Astrocyte (in vitro differentiated cells and primary cell): ENCODE data around the gene UNC93A. TPM values are rescaled to one million over a fixed set of nuclear protein-coding genes. Genes with fewer than 3 reads are reported as not detected.
"Not testable (repeated sequence)": the region's sequence is repeated elsewhere in the genome, so short reads cannot be mapped to it uniquely, and the experiment has no call there.

ENCODE experiments used
- DNase-seq: peaks from one replicate; pipeline ENCODE4 v3.0.0-alpha.2; 2010; ENCODE audit warnings: low read depth
- FAIRE-seq: peaks from 2 replicates; lab custom pipeline; 2011; peaks lifted over from hg19 to GRCh38; lab: Jason Lieb, UNC
- H2AFZ ChIP-seq: 2 replicates; pipeline ENCODE4 v1.6.0; 2012; ENCODE audit warnings: low read depth, low read length, inconsistent platforms
- H3K27ac ChIP-seq: 2 replicates; pipeline ENCODE4 v1.5.1; 2011; ENCODE audit warnings: low read depth, low read length, inconsistent platforms
- H3K27me3 ChIP-seq: 2 replicates; pipeline ENCODE4 v1.6.0; 2011; ENCODE audit warnings: low read length, inconsistent platforms; ENCODE audit not compliant: insufficient read depth
- H3K36me3 ChIP-seq: 2 replicates; pipeline ENCODE4 v1.5.1; 2011; ENCODE audit warnings: low read length, inconsistent platforms; ENCODE audit not compliant: insufficient read depth
- H3K4me1 ChIP-seq: 2 replicates; pipeline ENCODE4 v1.5.1; 2011; ENCODE audit warnings: low read length, inconsistent platforms; ENCODE audit not compliant: insufficient read depth
- H3K4me2 ChIP-seq: 2 replicates; pipeline ENCODE4 v1.6.0; 2012; ENCODE audit warnings: low read length, inconsistent platforms
- H3K4me3 ChIP-seq: 2 replicates; pipeline ENCODE4 v1.5.1; 2011; ENCODE audit warnings: low read depth, mild to moderate bottlenecking, low read length, inconsistent platforms; ENCODE audit not compliant: insufficient read depth
- H3K79me2 ChIP-seq: 2 replicates; pipeline ENCODE4 v1.6.0; 2012; ENCODE audit warnings: mild to moderate bottlenecking, low read length, inconsistent platforms; ENCODE audit not compliant: insufficient read depth
- H3K9ac ChIP-seq: 2 replicates; pipeline ENCODE4 v1.6.0; 2012; ENCODE audit warnings: mild to moderate bottlenecking, low read length, inconsistent platforms
- H3K9me3 ChIP-seq: 2 replicates; pipeline ENCODE4 v1.5.1; 2012; ENCODE audit warnings: low read depth, mild to moderate bottlenecking, low read length, inconsistent platforms; ENCODE audit not compliant: insufficient read depth
- H4K20me1 ChIP-seq: 2 replicates; pipeline ENCODE4 v1.6.0; 2012; ENCODE audit warnings: low read length, inconsistent platforms; ENCODE audit not compliant: insufficient read depth
- H3K27ac Mint-ChIP-seq: one replicate; pipeline ENCODE4 v1.8.0; 2021; ENCODE audit warnings: mild to moderate bottlenecking, mixed read lengths; ENCODE audit not compliant: unreplicated experiment
- H3K27me3 Mint-ChIP-seq: one replicate; pipeline ENCODE4 v1.8.0; 2021; ENCODE audit warnings: low read depth, mixed read lengths; ENCODE audit not compliant: unreplicated experiment
- H3K36me3 Mint-ChIP-seq: one replicate; pipeline ENCODE4 v1.8.0; 2021; ENCODE audit warnings: low read depth, mixed read lengths; ENCODE audit not compliant: unreplicated experiment
- H3K4me1 Mint-ChIP-seq: one replicate; pipeline ENCODE4 v1.8.0; 2021; ENCODE audit warnings: low read depth, mixed read lengths; ENCODE audit not compliant: unreplicated experiment
- H3K4me3 Mint-ChIP-seq: one replicate; pipeline ENCODE4 v1.8.0; 2021; ENCODE audit warnings: mild to moderate bottlenecking, moderate library complexity, mixed read lengths; ENCODE audit not compliant: unreplicated experiment
- H3K9me3 Mint-ChIP-seq: one replicate; pipeline ENCODE4 v1.8.0; 2021; ENCODE audit warnings: mild to moderate bottlenecking, mixed read lengths; ENCODE audit not compliant: unreplicated experiment
- EZH2 ChIP-seq: IDR thresholded peaks from 2 replicates; pipeline ENCODE4 v1.6.1; 2012; ENCODE audit warnings: mild to moderate bottlenecking, low read length, inconsistent platforms; ENCODE audit not compliant: insufficient read depth
- total RNA-seq: library from RNA; stranded (reverse); gene quantifications from 2 replicates; pipeline ENCODE4 v1.2.1, GENCODE V29; 2021
- TF ChIP-seq, protein P1 (sequence below): IDR thresholded peaks from 2 replicates; pipeline ENCODE4 v1.5.1; 2011; ENCODE audit warnings: low read depth, mild to moderate bottlenecking, inconsistent platforms, low read length, moderate library complexity; ENCODE audit not compliant: insufficient read depth

Gene UNC93A
- total RNA-seq, 1 donor from 2014 or later, result not detected

DNA sequence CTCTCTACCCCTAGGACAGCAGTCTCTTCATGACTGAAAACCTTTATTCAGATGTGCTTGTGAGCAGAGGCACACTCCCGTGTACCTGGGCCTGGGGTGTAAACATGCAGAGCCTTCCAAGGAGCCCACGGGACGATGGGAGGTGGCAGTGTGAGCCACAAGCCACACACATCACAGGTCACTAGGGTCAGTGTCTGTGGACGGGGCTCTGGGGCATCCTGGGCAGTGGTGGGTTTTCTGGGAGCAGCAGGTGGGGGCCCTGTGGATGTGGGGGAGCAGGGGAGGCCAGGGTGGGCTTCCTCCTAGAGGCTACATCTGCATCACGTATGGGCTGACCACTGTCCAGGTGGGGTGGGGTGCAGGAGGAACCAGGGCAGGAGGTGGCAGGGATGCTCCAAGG is 17.1 kb downstream of the UNC93A start:
- Mint-ChIP-seq H3K4me1 (peaks cover 17% of the 10 kb centered on the region), H3K9me3 (no peaks in the 10 kb centered on the region), H3K27ac (no peak overlapping the region), H3K4me3 (no peak overlapping the region), H3K27me3 (peaks cover 23% of the 10 kb centered on the region), H3K36me3 (no peaks in the 10 kb centered on the region)
- FAIRE-seq, result no peak
- Histone ChIP-seq H3K4me3 (no peak overlapping the region), H3K9me3 (no peaks in the 10 kb centered on the region), H2AFZ (no peak overlapping the region), H3K4me1 (no peaks in the 10 kb centered on the region), H3K4me2 (no peak overlapping the region), H4K20me1 (no peaks in the 10 kb centered on the region), H3K27me3 (no peaks in the 10 kb centered on the region), H3K79me2 (no peaks in the 10 kb centered on the region), H3K27ac (no peak overlapping the region), H3K36me3 (no peaks in the 10 kb centered on the region), H3K9ac (no peak overlapping the region)
- DNase-seq, result no peak
- no peak for TF ChIP-seq EZH2
- TF ChIP-seq, protein P1, sequence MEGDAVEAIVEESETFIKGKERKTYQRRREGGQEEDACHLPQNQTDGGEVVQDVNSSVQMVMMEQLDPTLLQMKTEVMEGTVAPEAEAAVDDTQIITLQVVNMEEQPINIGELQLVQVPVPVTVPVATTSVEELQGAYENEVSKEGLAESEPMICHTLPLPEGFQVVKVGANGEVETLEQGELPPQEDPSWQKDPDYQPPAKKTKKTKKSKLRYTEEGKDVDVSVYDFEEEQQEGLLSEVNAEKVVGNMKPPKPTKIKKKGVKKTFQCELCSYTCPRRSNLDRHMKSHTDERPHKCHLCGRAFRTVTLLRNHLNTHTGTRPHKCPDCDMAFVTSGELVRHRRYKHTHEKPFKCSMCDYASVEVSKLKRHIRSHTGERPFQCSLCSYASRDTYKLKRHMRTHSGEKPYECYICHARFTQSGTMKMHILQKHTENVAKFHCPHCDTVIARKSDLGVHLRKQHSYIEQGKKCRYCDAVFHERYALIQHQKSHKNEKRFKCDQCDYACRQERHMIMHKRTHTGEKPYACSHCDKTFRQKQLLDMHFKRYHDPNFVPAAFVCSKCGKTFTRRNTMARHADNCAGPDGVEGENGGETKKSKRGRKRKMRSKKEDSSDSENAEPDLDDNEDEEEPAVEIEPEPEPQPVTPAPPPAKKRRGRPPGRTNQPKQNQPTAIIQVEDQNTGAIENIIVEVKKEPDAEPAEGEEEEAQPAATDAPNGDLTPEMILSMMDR, result no peak

DNA sequence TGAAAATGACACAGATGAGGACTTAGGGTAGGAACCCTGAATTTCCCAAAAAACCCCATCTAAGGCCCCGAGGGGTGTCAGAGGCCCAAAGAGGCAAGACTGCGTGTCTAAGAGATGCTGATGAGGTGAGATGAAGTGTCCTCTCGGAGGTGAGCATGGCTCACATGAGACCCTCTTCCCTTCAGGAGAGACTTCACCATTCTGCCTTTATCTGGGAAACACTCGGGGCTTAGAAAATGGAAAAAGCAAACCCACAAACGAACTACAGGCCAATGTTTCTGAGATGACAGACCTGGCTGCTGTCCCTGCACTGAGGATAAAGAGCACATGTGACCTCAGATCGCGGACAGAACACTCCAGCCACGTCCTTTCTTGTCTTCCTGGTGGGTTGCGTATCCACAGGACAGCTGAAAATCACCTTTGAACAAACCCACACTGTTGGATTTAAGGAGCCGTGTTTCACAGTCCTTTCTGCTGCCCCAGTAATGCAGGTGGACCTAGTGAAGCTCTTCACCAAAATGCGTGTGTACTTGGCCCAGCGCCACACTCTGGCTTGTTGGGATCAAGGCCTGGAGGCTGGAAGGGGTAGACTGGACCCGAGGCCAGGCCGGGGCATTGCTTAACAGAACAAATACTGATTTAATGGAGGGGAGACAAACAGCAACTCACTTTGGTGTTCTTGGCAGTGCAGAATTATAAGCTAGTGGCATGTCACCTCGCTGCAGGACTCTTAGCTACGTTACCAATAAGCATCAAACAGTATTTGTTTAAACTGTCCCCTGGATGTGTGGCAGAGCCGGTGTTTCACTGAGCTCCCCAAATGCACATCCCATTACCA is 18.5 kb downstream of the UNC93A start:
- not testable (repeated sequence) for H3K4me1 ChIP-seq, H3K27ac ChIP-seq, H3K9me3 ChIP-seq, H3K9me3 Mint-ChIP-seq, H3K4me3 ChIP-seq, DNase-seq, H3K79me2 ChIP-seq, H3K4me3 Mint-ChIP-seq, H4K20me1 ChIP-seq, H3K36me3 Mint-ChIP-seq, H3K36me3 ChIP-seq, H2AFZ ChIP-seq, H3K9ac ChIP-seq, H3K27ac Mint-ChIP-seq, FAIRE-seq, H3K27me3 ChIP-seq, H3K4me2 ChIP-seq
- peaks cover 26% of the 10 kb centered on the region for H3K27me3 Mint-ChIP-seq
- peaks cover 10% of the 10 kb centered on the region for H3K4me1 Mint-ChIP-seq

DNA sequence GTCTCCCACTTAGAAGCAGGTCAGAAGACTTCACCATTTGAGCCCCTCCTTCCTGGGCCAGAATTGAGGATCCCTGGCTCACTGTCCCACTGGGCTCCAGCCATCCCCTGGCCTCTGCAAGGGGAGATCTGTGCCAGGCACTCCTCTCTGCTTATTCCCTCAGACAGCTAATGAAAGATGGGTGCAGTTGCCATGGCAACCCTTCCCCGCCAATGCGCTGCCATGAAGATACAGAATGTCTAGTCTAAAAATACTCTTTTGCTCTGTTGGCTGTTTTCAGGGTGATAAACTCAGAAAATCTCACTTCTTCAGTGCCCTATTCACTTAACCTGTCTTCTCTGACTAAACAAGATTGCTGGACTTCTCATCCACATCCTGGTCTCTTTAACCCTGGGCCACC is 20.2 kb downstream of the UNC93A start:
- TF ChIP-seq, protein P1, result no peak
- no peak for TF ChIP-seq EZH2
- no peaks in the 10 kb centered on the region for H3K36me3 Mint-ChIP-seq
- Histone ChIP-seq H3K4me3 (no peak overlapping the region), H3K79me2 (no peaks in the 10 kb centered on the region), H3K4me2 (no peak overlapping the region), H3K27ac (no peak overlapping the region), H3K36me3 (no peaks in the 10 kb centered on the region), H4K20me1 (no peaks in the 10 kb centered on the region), H3K27me3 (no peaks in the 10 kb centered on the region), H3K9ac (no peak overlapping the region), H3K9me3 (no peaks in the 10 kb centered on the region), H3K4me1 (no peaks in the 10 kb centered on the region), H2AFZ (no peak overlapping the region)
- peaks cover 2% of the 10 kb centered on the region for H3K4me1 Mint-ChIP-seq
- H3K27ac Mint-ChIP-seq, result no peak overlapping the region
- FAIRE-seq, result no peak
- H3K9me3 Mint-ChIP-seq, result no peaks in the 10 kb centered on the region
- H3K27me3 Mint-ChIP-seq, result peaks cover 32% of the 10 kb centered on the region
- no peak overlapping the region for H3K4me3 Mint-ChIP-seq
- DNase-seq, result no peak

DNA sequence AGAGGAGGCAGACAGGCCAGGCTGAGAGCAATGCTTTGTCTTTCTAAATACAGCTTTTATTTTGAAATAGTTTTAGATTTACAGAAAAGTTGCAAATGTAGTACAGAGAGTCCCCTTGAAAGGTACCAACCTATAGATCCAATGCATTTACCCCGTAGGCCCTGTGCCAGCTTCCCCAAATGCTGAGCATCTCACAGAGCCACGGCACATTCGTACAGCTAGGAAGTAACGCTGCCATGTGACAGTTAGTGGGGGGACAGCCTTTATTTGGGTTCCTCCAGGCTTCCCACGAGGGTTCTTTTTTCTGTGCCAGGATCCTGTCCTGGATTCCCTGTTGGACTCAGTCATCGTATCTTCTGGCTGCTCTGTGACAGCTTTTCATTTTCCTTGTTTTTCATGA is 20.6 kb downstream of the UNC93A start:
- not testable (repeated sequence) for H3K4me1 ChIP-seq, H3K27ac Mint-ChIP-seq, H3K27ac ChIP-seq, H3K4me1 Mint-ChIP-seq, FAIRE-seq, H4K20me1 ChIP-seq, H3K4me3 ChIP-seq, DNase-seq, H3K9me3 ChIP-seq, H2AFZ ChIP-seq, H3K79me2 ChIP-seq, H3K36me3 Mint-ChIP-seq, H3K9me3 Mint-ChIP-seq, H3K4me2 ChIP-seq, H3K9ac ChIP-seq, H3K4me3 Mint-ChIP-seq, H3K27me3 ChIP-seq, H3K36me3 ChIP-seq
- H3K27me3 Mint-ChIP-seq, result peaks cover 33% of the 10 kb centered on the region
